Neural cell (in vitro differentiated cells): ENCODE measurements around the gene DCAF8. TPM values are rescaled to one million over a fixed set of nuclear protein-coding genes. Genes with fewer than 3 reads are reported as not detected.

Source experiments
- H2AFZ ChIP-seq: fragments of 200-600, 300-800 bp; sonication (generic), shearing (Covaris generic); 2 replicates; pipeline ENCODE4 v1.6.0; 2014; ENCODE audit warnings: low read depth, mild to moderate bottlenecking, antibody characterized with exemption, low read length, moderate library complexity
- H3F3A ChIP-seq: fragments of 200-600 bp; shearing (Covaris generic); 2 replicates; pipeline ENCODE4 v1.6.1; 2016; ENCODE audit warnings: mild to moderate bottlenecking, moderate library complexity, mixed read lengths, antibody characterized with exemption, low read length; ENCODE audit not compliant: insufficient read depth, poor library complexity, severe bottlenecking
- H3K27ac ChIP-seq: fragments of 200-600, 300-800 bp; sonication (generic), shearing (Covaris generic); 2 replicates; pipeline ENCODE4 v1.5.1; 2014; ENCODE audit warnings: mild to moderate bottlenecking, low read length, moderate library complexity
- H3K27me3 ChIP-seq: fragments of 300-800, 200-600 bp; sonication (generic), shearing (Covaris generic); 2 replicates; pipeline ENCODE4 v1.6.0; 2014; ENCODE audit warnings: mild to moderate bottlenecking, low read depth, low read length, moderate library complexity; ENCODE audit not compliant: insufficient read depth
- H3K36me3 ChIP-seq: fragments of 300-800, 200-600 bp; sonication (generic), shearing (Covaris generic); 2 replicates; pipeline ENCODE4 v1.5.1; 2014; ENCODE audit warnings: mild to moderate bottlenecking, antibody characterized with exemption, low read length, moderate library complexity; ENCODE audit not compliant: insufficient read depth
- H3K4me2 ChIP-seq: fragments of 300-800, 200-600 bp; sonication (generic), shearing (Covaris generic); 2 replicates; pipeline ENCODE4 v1.6.0; 2014; ENCODE audit warnings: mild to moderate bottlenecking, low read length
- H3K4me3 ChIP-seq: fragments of 300-800, 200-600 bp; sonication (generic), shearing (Covaris generic); 2 replicates; pipeline ENCODE4 v1.5.1; 2014; ENCODE audit warnings: mild to moderate bottlenecking, low read length, moderate library complexity
- H3K79me2 ChIP-seq: fragments of 200-600 bp; shearing (Covaris generic); replicated peaks from 2 replicates; pipeline ENCODE4 v1.6.0; 2014; ENCODE audit warnings: mild to moderate bottlenecking, low read length, moderate library complexity; ENCODE audit not compliant: insufficient read depth
- H3K9ac ChIP-seq: fragments of 300-800, 200-600 bp; sonication (generic), shearing (Covaris generic); 2 replicates; pipeline ENCODE4 v1.6.1; 2016; ENCODE audit warnings: mild to moderate bottlenecking, low read length, mixed read lengths
- H3K9me2 ChIP-seq: fragments of 200-600 bp; shearing (Covaris generic); 2 replicates; pipeline ENCODE4 v1.6.1; 2016; ENCODE audit warnings: mild to moderate bottlenecking, low read length, mixed read lengths; ENCODE audit not compliant: insufficient read depth
- H3K9me3 ChIP-seq: fragments of 200-600, 300-800 bp; sonication (generic), shearing (Covaris generic); 2 replicates; pipeline ENCODE4 v1.6.1; 2016; ENCODE audit warnings: mild to moderate bottlenecking, mixed run types, low read length, moderate library complexity, mixed read lengths
- H4K20me1 ChIP-seq: fragments of 200-600 bp; shearing (Covaris generic); 2 replicates; pipeline ENCODE4 v1.6.1; 2016; ENCODE audit warnings: mild to moderate bottlenecking, mixed run types; ENCODE audit not compliant: insufficient read depth
- CTCF ChIP-seq: fragments of 450-650 bp; IDR thresholded peaks from 2 replicates; pipeline ENCODE4 v1.5.1; 2014; ENCODE audit warnings: antibody characterized with exemption, mild to moderate bottlenecking, moderate library complexity; ENCODE audit not compliant: poor library complexity, severe bottlenecking
- EP300 ChIP-seq: fragments of 450-650 bp; conservative IDR thresholded peaks from 2 replicates; pipeline ENCODE4 v1.6.1; 2014; ENCODE audit warnings: antibody characterized with exemption, mild to moderate bottlenecking, moderate library complexity; ENCODE audit not compliant: poor library complexity, severe bottlenecking
- EZH2 ChIP-seq: fragments of 200-600, 300-800 bp; shearing (Covaris generic), sonication (generic); IDR thresholded peaks from 2 replicates; pipeline ENCODE4 v1.6.1; 2014; ENCODE audit warnings: antibody characterized with exemption, low read length, borderline replicate concordance, mild to moderate bottlenecking; ENCODE audit not compliant: insufficient read depth, poor library complexity, severe bottlenecking
- MXI1 ChIP-seq: fragments of 450-650 bp; conservative IDR thresholded peaks from 2 replicates; pipeline ENCODE4 v1.6.1; 2014; ENCODE audit warnings: antibody characterized with exemption, mild to moderate bottlenecking; ENCODE audit not compliant: poor library complexity, severe bottlenecking
- POLR2AphosphoS5 ChIP-seq: IDR thresholded peaks from 2 replicates; pipeline ENCODE4 v1.6.1; 2012
- RAD21 ChIP-seq: fragments of 450-650 bp; conservative IDR thresholded peaks from 2 replicates; pipeline ENCODE4 v1.6.1; 2014; ENCODE audit warnings: antibody characterized with exemption, mild to moderate bottlenecking, moderate library complexity
- SMC3 ChIP-seq: fragments of 450-650 bp; conservative IDR thresholded peaks from 2 replicates; pipeline ENCODE4 v1.6.1; 2014; ENCODE audit warnings: antibody characterized with exemption, mild to moderate bottlenecking, moderate library complexity; ENCODE audit not compliant: poor library complexity
- TAF1 ChIP-seq: IDR thresholded peaks from 2 replicates; pipeline ENCODE4 v1.6.1; 2012; ENCODE audit warnings: low read depth
- polyA plus RNA-seq: library from polyadenylated mRNA; depleted of rRNA; stranded (reverse); fragments of >200 nt; gene quantifications from 2 replicates; pipeline ENCODE4 v1.2.3, GENCODE V29; 2014
- TF ChIP-seq, protein P1 (sequence below): IDR thresholded peaks from 2 replicates; pipeline ENCODE4 v1.6.1; 2012; ENCODE audit warnings: borderline replicate concordance

Gene DCAF8
- polyA plus RNA-seq, 1 donor from 2014 or later: 153 TPM

DNA sequence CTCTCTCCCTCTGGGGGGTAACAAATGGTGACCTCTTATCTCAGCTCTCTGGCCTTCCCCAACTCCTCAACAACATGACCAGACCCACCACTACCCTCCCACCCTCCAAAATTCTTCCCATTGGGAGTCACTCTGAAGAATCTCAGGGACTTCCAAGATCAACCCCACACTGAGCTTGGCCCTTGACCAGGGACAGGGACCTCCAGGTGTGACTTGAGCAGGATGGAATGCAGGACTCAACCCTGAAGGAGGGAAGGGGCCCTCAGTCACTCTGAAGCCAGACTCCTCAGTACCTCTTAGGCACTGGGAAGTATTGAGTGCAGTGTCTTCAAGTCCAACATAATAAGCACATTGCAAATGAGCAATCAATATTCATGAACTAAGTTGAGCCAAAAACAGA lies 70.1 kb downstream of the DCAF8 start:
- Histone ChIP-seq H3K9me3 (no peaks in the 10 kb centered on the region), H3K9ac (no peak overlapping the region), H2AFZ (no peak overlapping the region), H4K20me1 (no peaks in the 10 kb centered on the region), H3K36me3 (no peaks in the 10 kb centered on the region), H3K4me2 (no peak overlapping the region), H3K27me3 (no peaks in the 10 kb centered on the region), H3K27ac (no peak overlapping the region), H3F3A (no peaks in the 10 kb centered on the region), H3K4me3 (no peak overlapping the region), H3K9me2 (no peaks in the 10 kb centered on the region), H3K79me2 (no peaks in the 10 kb centered on the region)
- TF ChIP-seq POLR2AphosphoS5 (no peak), CTCF (no peak), MXI1 (no peak), RAD21 (no peak), EP300 (no peak), EZH2 (no peak)
- TF ChIP-seq, protein P1, sequence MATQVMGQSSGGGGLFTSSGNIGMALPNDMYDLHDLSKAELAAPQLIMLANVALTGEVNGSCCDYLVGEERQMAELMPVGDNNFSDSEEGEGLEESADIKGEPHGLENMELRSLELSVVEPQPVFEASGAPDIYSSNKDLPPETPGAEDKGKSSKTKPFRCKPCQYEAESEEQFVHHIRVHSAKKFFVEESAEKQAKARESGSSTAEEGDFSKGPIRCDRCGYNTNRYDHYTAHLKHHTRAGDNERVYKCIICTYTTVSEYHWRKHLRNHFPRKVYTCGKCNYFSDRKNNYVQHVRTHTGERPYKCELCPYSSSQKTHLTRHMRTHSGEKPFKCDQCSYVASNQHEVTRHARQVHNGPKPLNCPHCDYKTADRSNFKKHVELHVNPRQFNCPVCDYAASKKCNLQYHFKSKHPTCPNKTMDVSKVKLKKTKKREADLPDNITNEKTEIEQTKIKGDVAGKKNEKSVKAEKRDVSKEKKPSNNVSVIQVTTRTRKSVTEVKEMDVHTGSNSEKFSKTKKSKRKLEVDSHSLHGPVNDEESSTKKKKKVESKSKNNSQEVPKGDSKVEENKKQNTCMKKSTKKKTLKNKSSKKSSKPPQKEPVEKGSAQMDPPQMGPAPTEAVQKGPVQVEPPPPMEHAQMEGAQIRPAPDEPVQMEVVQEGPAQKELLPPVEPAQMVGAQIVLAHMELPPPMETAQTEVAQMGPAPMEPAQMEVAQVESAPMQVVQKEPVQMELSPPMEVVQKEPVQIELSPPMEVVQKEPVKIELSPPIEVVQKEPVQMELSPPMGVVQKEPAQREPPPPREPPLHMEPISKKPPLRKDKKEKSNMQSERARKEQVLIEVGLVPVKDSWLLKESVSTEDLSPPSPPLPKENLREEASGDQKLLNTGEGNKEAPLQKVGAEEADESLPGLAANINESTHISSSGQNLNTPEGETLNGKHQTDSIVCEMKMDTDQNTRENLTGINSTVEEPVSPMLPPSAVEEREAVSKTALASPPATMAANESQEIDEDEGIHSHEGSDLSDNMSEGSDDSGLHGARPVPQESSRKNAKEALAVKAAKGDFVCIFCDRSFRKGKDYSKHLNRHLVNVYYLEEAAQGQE: no peak

- H3K79me2 ChIP-seq: no peaks in the 10 kb centered on the region
- no peaks in the 10 kb centered on the region for H3F3A ChIP-seq
- no peak overlapping the region for H3K9ac ChIP-seq
- no peak overlapping the region for H3K4me3 ChIP-seq
- no peak overlapping the region for H3K27ac ChIP-seq
- TF ChIP-seq CTCF (no peak), POLR2AphosphoS5 (no peak), SMC3 (no peak), EP300 (no peak), TAF1 (no peak), RAD21 (no peak), MXI1 (no peak), EZH2 (no peak)
- TF ChIP-seq, protein P1: no peak
- no peaks in the 10 kb centered on the region for H3K9me3 ChIP-seq
- H3K27me3 ChIP-seq: no peaks in the 10 kb centered on the region
- no peaks in the 10 kb centered on the region for H3K9me2 ChIP-seq
- no peak overlapping the region for H3K4me2 ChIP-seq
- H2AFZ ChIP-seq: no peak overlapping the region
- no peaks in the 10 kb centered on the region for H3K36me3 ChIP-seq
- no peaks in the 10 kb centered on the region for H4K20me1 ChIP-seq
Measured at GRCh38 chr1:160191756-160192155, 70.6 kb downstream of the DCAF8 start.
